K562 (cell line): ENCODE measurements around the gene AHNAK. TPM values are rescaled to one million over a fixed set of nuclear protein-coding genes. Genes with fewer than 3 reads are reported as not detected.
"Not testable (repeated sequence)": the region's sequence is repeated elsewhere in the genome, so short reads cannot be mapped to it uniquely, and the experiment has no call there.

ENCODE experiments used
- ATAC-seq: fragments of 200-7000 bp; cut with Tn5 transposase; 3 replicates; pipeline ENCODE4 v1.9.1; 2020; ENCODE audit warnings: moderate library complexity
- BruUV-seq: library from RNA; stranded (reverse); fragments of 400-500 nt; replicated peaks from 2 replicates; lab custom pipeline; 2021; lab: Mats Ljungman, UMichigan
- CTCF ChIA-PET: fragments of 300-600 bp; formaldehyde crosslinking; extraction: SDS; loops from one replicate; lab custom pipeline; 2021; ENCODE audit warnings: low intra/inter-chr PET ratio; lab: Yijun Ruan, JAX
- POLR2A ChIA-PET: fragments of 300-600, 350-650 bp; sonication (Branson Sonifier 250); formaldehyde crosslinking; extraction: SDS; loops from one replicate; lab custom pipeline; 2021; ENCODE audit warnings: antibody characterized with exemption, inconsistent platforms; lab: Yijun Ruan, JAX
- DNase-seq, 4 experiments: peaks; one replicate each; pipeline versions ENCODE4 v3.0.0 to v3.0.0-alpha.2; 2011 to 2018; ENCODE audit warnings: low spot score in 3 of 4, mixed read lengths in 3 of 4; ENCODE audit errors: extremely low read depth in 1 of 4
- FAIRE-seq: peaks from 2 replicates; lab custom pipeline; 2011; peaks lifted over from hg19 to GRCh38; lab: Jason Lieb, UNC
- H2AFZ ChIP-seq: 2 replicates; pipeline ENCODE4 v1.6.0; 2011; ENCODE audit warnings: low read depth, low read length, control low read depth, inconsistent platforms
- H3K27ac ChIP-seq: fragments of 200-600 bp; 3 replicates; pipeline ENCODE4 v1.8.0; 2011; ENCODE audit warnings: low read depth, mild to moderate bottlenecking, control low read depth, inconsistent platforms, low read length, moderate library complexity, mixed read lengths; ENCODE audit errors: extremely low read depth
- H3K27me3 ChIP-seq, 2 experiments: fragments of 300-600 bp in 1 of 2; 2 replicates in 1 of 2; 3 replicates in 1 of 2; pipeline versions ENCODE4 v1.6.0 to v1.8.0; 2011; ENCODE audit warnings: inconsistent platforms in 2 of 2, low read length in 2 of 2, mild to moderate bottlenecking in 1 of 2, mixed read lengths in 1 of 2, moderate library complexity in 1 of 2; ENCODE audit not compliant: control insufficient read depth in 2 of 2, insufficient read depth in 2 of 2
- H3K36me3 ChIP-seq: fragments of 300-600 bp; 3 replicates; pipeline ENCODE4 v1.8.0; 2011; ENCODE audit warnings: mild to moderate bottlenecking, low read length, inconsistent platforms; ENCODE audit not compliant: control insufficient read depth, insufficient read depth
- H3K4me1 ChIP-seq, 2 experiments: fragments of 200-600 bp in 1 of 2; replicated peaks in 1 of 2; 2 replicates in 1 of 2; 3 replicates in 1 of 2; pipeline versions ENCODE4 v1.5.1 to v1.8.0; 2011; ENCODE audit warnings: inconsistent platforms in 2 of 2, low read length in 2 of 2, mild to moderate bottlenecking in 1 of 2, mixed read lengths in 1 of 2, moderate library complexity in 1 of 2; ENCODE audit not compliant: control insufficient read depth in 2 of 2, insufficient read depth in 2 of 2
- H3K4me2 ChIP-seq: 2 replicates; pipeline ENCODE4 v1.6.1; 2011; ENCODE audit warnings: low read length, control low read depth, inconsistent platforms, mixed read lengths; ENCODE audit not compliant: insufficient read depth
- H3K4me3 ChIP-seq: fragments of 200-600 bp; sonication (generic), shearing (Covaris generic); 2 replicates; pipeline ENCODE4 v1.5.1; 2016; ENCODE audit warnings: control low read depth, inconsistent platforms
- H3K79me2 ChIP-seq: fragments of 200-600 bp; 3 replicates; pipeline ENCODE4 v1.8.0; 2011; ENCODE audit warnings: low read length, inconsistent platforms; ENCODE audit not compliant: control insufficient read depth, insufficient read depth
- H3K9ac ChIP-seq, 2 experiments: 2 replicates each; pipeline versions ENCODE4 v1.6.0 to v1.6.1; 2011; ENCODE audit warnings: low read depth in 2 of 2, low read length in 2 of 2, control low read depth in 1 of 2, inconsistent platforms in 1 of 2, mild to moderate bottlenecking in 1 of 2, mixed read lengths in 1 of 2; ENCODE audit not compliant: insufficient read depth in 1 of 2
- H3K9me1 ChIP-seq: one replicate; pipeline ENCODE4 v1.6.0; 2011; ENCODE audit warnings: inconsistent platforms, mild to moderate bottlenecking, low read length, moderate library complexity; ENCODE audit not compliant: control insufficient read depth, insufficient read depth
- H3K9me3 ChIP-seq: replicated peaks from 2 replicates; pipeline ENCODE4 v1.5.1; 2011; ENCODE audit warnings: low read depth, low read length, inconsistent platforms; ENCODE audit not compliant: control insufficient read depth, insufficient read depth
- H4K20me1 ChIP-seq: replicated peaks from 2 replicates; pipeline ENCODE4 v1.6.1; 2011; ENCODE audit warnings: low read length, inconsistent platforms, mixed read lengths; ENCODE audit not compliant: control insufficient read depth, insufficient read depth
- BCOR ChIP-seq: fragments of 450-650 bp; IDR thresholded peaks from 2 replicates; pipeline ENCODE4 v1.6.1; 2016
- CTBP1 ChIP-seq: fragments of 450-650 bp; IDR thresholded peaks from 2 replicates; pipeline ENCODE4 v1.6.1; 2016; ENCODE audit warnings: borderline replicate concordance
- GATAD2A ChIP-seq: fragments of 450-650 bp; IDR thresholded peaks from 2 replicates; pipeline ENCODE4 v1.6.1; 2017
- HDAC1 ChIP-seq, 2 experiments: fragments of 450-650 bp; IDR thresholded peaks; 2 replicates each; pipeline ENCODE4 v1.6.1; 2016 to 2017; ENCODE audit warnings: inconsistent platforms in 1 of 2, mild to moderate bottlenecking in 1 of 2, moderate library complexity in 1 of 2
- HDAC2 ChIP-seq: fragments of 450-650 bp; IDR thresholded peaks from 2 replicates; pipeline ENCODE4 v1.6.1; 2016; ENCODE audit warnings: mild to moderate bottlenecking
- HIVEP1 ChIP-seq: fragments of 250-450 bp; sonication (Bioruptor Pico); IDR thresholded peaks from 2 replicates; pipeline ENCODE4 v1.4.0; 2020; ENCODE audit warnings: mild to moderate bottlenecking
- JUND ChIP-seq, 2 experiments: IDR thresholded peaks; 2 replicates in 1 of 2; 3 replicates in 1 of 2; pipeline ENCODE4 v1.6.1; 2011; ENCODE audit warnings: borderline replicate concordance in 2 of 2, low read depth in 2 of 2, low read length in 2 of 2, improper control_type of control experiment in 1 of 2, missing biosample characterization in 1 of 2, missing genetic modification characterization in 1 of 2, missing genetic modification reagents in 1 of 2
- KDM5B ChIP-seq: fragments of 200-600 bp; sonication (generic); IDR thresholded peaks from 2 replicates; pipeline ENCODE4 v1.6.1; 2012; ENCODE audit warnings: low read depth, mild to moderate bottlenecking, moderate library complexity, low read length, control low read depth, inconsistent platforms; ENCODE audit not compliant: insufficient replicate concordance
- MEIS2 ChIP-seq: fragments of 450-650 bp; IDR thresholded peaks from 2 replicates; pipeline ENCODE4 v1.6.1; 2014; ENCODE audit warnings: mild to moderate bottlenecking; ENCODE audit not compliant: partially characterized antibody
- NFIC ChIP-seq: fragments of 450-650 bp; IDR thresholded peaks from 2 replicates; pipeline ENCODE4 v1.6.1; 2017; ENCODE audit warnings: mild to moderate bottlenecking, inconsistent platforms
- NR2C2 ChIP-seq, 2 experiments: fragments of 200-800 bp in 1 of 2; sonication (Bioruptor generic) in 1 of 2; sonication (generic) in 1 of 2; formaldehyde crosslinking in 1 of 2; IDR thresholded peaks; 2 replicates each; pipeline versions ENCODE4 v1.6.1 to v1.8.0; 2016 to 2022; ENCODE audit warnings: mild to moderate bottlenecking in 1 of 2, missing compliant biosample characterization in 1 of 2, missing genetic modification characterization in 1 of 2, missing genetic modification reagents in 1 of 2
- NRF1 ChIP-seq, 2 experiments: fragments of 450-650 bp; IDR thresholded peaks in 1 of 2; conservative IDR thresholded peaks in 1 of 2; 2 replicates each; pipeline ENCODE4 v1.6.1; 2014; ENCODE audit warnings: mild to moderate bottlenecking in 2 of 2
- RFX1 ChIP-seq: fragments of 450-650 bp; IDR thresholded peaks from 2 replicates; pipeline ENCODE4 v1.6.1; 2016; ENCODE audit warnings: mild to moderate bottlenecking, moderate library complexity
- SPI1 ChIP-seq: IDR thresholded peaks from 2 replicates; pipeline ENCODE4 v1.6.1; 2011; ENCODE audit warnings: low read depth, low read length, control low read depth, borderline replicate concordance
- TOE1 ChIP-seq, 2 experiments: fragments of 450-650 bp in 1 of 2; sonication (generic) in 1 of 2; formaldehyde crosslinking in 1 of 2; IDR thresholded peaks; 2 replicates each; pipeline versions ENCODE4 v1.7.1 to v1.8.0; 2016 to 2022; ENCODE audit warnings: borderline replicate concordance in 2 of 2, mild to moderate bottlenecking in 2 of 2, antibody characterized with exemption in 1 of 2, inconsistent platforms in 1 of 2, low read depth in 1 of 2, missing genetic modification reagents in 1 of 2, moderate library complexity in 1 of 2
- ZNF121 ChIP-seq: sonication (generic); formaldehyde crosslinking; conservative IDR thresholded peaks from 2 replicates; pipeline ENCODE4 v1.8.0; 2022; ENCODE audit warnings: missing genetic modification reagents
- WGBS: fragments of 100-300 bp; shearing (Covaris generic); methylation state at CpG from one replicate; pipeline ENCODE4 v1.1.6; 2016; ENCODE audit warnings: low coverage, mixed read lengths; ENCODE audit not compliant: insufficient coverage; ENCODE audit errors: missing lambda C conversion rate; 5-methylcytosine and 5-hydroxymethylcytosine counted together
- in situ Hi-C: fragments of 300-500 bp; cut with MboI; formaldehyde crosslinking; loops from 4 replicates; pipeline ENCODE4 v1.15.0; 2018; ENCODE audit warnings: inconsistent platforms, mixed read lengths
- intact Hi-C: fragments of 100-400 bp; cut with micrococcal nuclease; formaldehyde crosslinking; loops from 2 replicates; pipeline ENCODE4 v1.14.2; 2022
- polyA plus RNA-seq, 8 experiments: library from polyadenylated mRNA; depleted of rRNA in 4 of 8; stranded (reverse) in 5 of 8; unstranded in 3 of 8; fragments of >200 nt; fragmentation: Nextera tagmentation in 2 of 8; fragmentation: Illumina TruSeq in 1 of 8; extraction: Ambion mirVana in 2 of 8; extraction: Trizol in 1 of 8; gene quantifications; 2 replicates each; pipeline versions ENCODE4 v1.2.1 to v1.2.3, GENCODE V29; 2011 to 2014; ENCODE audit warnings: inconsistent platforms in 1 of 8, missing spikeins in 1 of 8
- total RNA-seq, 7 experiments: library from RNA; depleted of rRNA in 6 of 7; stranded (reverse); fragments of >200 nt in 6 of 7; fragmentation: Illumina TruSeq in 2 of 7; extraction: Trizol in 2 of 7; gene quantifications; 2 replicates each; pipeline versions ENCODE4 v1.2.1 to v1.2.3, GENCODE V29; 2011 to 2021; ENCODE audit warnings: low replicate concordance in 1 of 7
- TF ChIP-seq, protein P1 (sequence below): fragments of 450-650 bp; IDR thresholded peaks from 2 replicates; pipeline ENCODE4 v1.6.1; 2018; ENCODE audit not compliant: partially characterized antibody

AHNAK gene
- total and polyA plus RNA-seq, 9 of the 15 experiments (the other 6 are each of a cell fraction or from before 2014, with no cell fraction given), result 1.5 to 89.7 (median 45.0) TPM

DNA sequence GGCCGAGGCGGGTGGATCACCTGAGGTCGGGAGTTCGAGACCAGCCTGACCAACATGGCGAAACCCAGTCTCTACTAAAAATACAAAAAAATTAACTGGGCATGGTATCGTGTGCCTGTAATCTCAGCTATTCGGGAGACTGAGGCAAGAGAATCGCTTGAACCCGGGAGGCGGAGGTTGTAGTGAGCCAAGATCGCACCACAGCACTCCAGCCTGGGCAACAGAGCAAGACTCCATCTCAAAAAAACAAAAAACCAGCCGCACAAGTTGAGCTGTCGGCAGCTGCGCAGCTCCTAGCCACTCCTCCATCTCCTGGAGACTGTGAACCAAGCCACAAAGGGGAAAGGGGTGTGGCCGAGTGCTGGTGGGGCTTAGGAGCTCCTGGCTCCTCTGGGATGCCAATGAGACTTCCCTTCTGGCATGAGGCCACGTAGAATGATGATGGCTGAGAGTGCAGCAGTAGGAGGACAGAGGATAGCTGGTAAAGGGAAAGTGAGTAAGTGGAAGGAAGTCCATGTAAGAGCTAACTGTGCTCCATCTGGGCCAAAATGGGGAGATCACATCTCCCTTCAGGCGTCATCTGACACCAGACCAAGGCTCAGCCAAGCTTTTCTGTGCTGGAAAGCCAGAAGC lies 47.2 kb downstream of the AHNAK start:
- CTCF ChIA-PET; H3K36me3 ChIP-seq; H4K20me1 ChIP-seq; H3K27me3 ChIP-seq; FAIRE-seq; H3K9me1 ChIP-seq; H3K9me3 ChIP-seq; intact Hi-C loops; BruUV-seq; H3K79me2 ChIP-seq; in situ Hi-C loops; H3K4me3 ChIP-seq; TF ChIP-seq TOE1 (CRISPR knock-in tag; IDR thresholded peaks at IDR 0.05; ENCODE audit: borderline replicate concordance, low read depth); JUND (IDR thresholded peaks at IDR 0.05; ENCODE audit: borderline replicate concordance, low read depth, low read length); NR2C2 (CRISPR knock-in tag; IDR thresholded peaks at IDR 0.05): not testable (repeated sequence)
- POLR2A ChIA-PET, result interaction anchor here (0.6 to 1.6 kb wide), 8 partner anchors 11 to 1315 kb away, joined by 3 to 5 read pairs (median 4); partner anchors contain the start of gene TUT1
- H3K9ac ChIP-seq, result peak overlapping the region; percentile 47 to 86; a peak in 3 of 4 replicates
- peak overlapping the region; percentile 51; the same call in 2 of the 3 replicates for H3K27ac ChIP-seq
- 58% methylated on average over 12 of the region's 17 CpGs for WGBS
- ATAC-seq (peak; percentile 69), DNase-seq (peak; percentile 54 to 70 (median 66))
- H2AFZ ChIP-seq, result peak overlapping the region; percentile 81
- H3K4me2 ChIP-seq, result peak overlapping the region; percentile 65
- peaks cover 36 to 49% of the 10 kb centered on the region in 2 experiments; a peak in 4 of 5 replicates for H3K4me1 ChIP-seq
- TF ChIP-seq HDAC1 (IDR thresholded peaks at IDR 0.05), result peak in 1 of 2 experiments; percentile 57; a peak in 1 of 4 replicates
- TF ChIP-seq TOE1 (IDR thresholded peaks at IDR 0.05; ENCODE audit: borderline replicate concordance), result 0 out of 2 replicates have a peak, but pooled peaks have one; percentile 44
- peak; percentile 88 for TF ChIP-seq NFIC
- peak; percentile 84 to 86 for TF ChIP-seq NRF1 (conservative IDR thresholded peaks at IDR 0.05 in 1 of 2, IDR thresholded peaks at IDR 0.05 in 1 of 2)
- TF ChIP-seq KDM5B, result peak; percentile 28
- TF ChIP-seq RFX1, result peak; percentile 47; the same call in 1 of the 2 replicates
- TF ChIP-seq CTBP1, result peak; percentile 7; the same call in 1 of the 2 replicates
- TF ChIP-seq BCOR, result peak; percentile 76; the same call in 1 of the 2 replicates
- peak; percentile 82; the same call in 1 of the 2 replicates for TF ChIP-seq HDAC2
- TF ChIP-seq MEIS2, result peak; percentile 6
- TF ChIP-seq GATAD2A, result peak; percentile 82
- TF ChIP-seq, protein P1, sequence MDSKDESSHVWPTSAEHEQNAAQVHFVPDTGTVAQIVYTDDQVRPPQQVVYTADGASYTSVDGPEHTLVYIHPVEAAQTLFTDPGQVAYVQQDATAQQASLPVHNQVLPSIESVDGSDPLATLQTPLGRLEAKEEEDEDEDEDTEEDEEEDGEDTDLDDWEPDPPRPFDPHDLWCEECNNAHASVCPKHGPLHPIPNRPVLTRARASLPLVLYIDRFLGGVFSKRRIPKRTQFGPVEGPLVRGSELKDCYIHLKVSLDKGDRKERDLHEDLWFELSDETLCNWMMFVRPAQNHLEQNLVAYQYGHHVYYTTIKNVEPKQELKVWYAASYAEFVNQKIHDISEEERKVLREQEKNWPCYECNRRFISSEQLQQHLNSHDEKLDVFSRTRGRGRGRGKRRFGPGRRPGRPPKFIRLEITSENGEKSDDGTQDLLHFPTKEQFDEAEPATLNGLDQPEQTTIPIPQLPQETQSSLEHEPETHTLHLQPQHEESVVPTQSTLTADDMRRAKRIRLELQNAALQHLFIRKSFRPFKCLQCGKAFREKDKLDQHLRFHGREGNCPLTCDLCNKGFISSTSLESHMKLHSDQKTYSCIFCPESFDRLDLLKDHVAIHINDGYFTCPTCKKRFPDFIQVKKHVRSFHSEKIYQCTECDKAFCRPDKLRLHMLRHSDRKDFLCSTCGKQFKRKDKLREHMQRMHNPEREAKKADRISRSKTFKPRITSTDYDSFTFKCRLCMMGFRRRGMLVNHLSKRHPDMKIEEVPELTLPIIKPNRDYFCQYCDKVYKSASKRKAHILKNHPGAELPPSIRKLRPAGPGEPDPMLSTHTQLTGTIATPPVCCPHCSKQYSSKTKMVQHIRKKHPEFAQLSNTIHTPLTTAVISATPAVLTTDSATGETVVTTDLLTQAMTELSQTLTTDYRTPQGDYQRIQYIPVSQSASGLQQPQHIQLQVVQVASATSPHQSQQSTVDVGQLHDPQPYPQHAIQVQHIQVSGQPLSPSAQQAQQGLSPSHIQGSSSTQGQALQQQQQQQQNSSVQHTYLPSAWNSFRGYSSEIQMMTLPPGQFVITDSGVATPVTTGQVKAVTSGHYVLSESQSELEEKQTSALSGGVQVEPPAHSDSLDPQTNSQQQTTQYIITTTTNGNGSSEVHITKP, result peak; percentile 64
- 0 out of 2 replicates have a peak, but pooled peaks have one; percentile 43 for TF ChIP-seq HIVEP1
- peak; percentile 73 for TF ChIP-seq ZNF121 (CRISPR knock-in tag)
- TF ChIP-seq JUND (tag; IDR thresholded peaks at IDR 0.05; ENCODE audit: borderline replicate concordance, low read depth, low read length), result peak; percentile 32; the same call in 2 of the 3 replicates
- 0 out of 2 replicates have a peak, but pooled peaks have one; percentile 1 for TF ChIP-seq NR2C2 (tag; IDR thresholded peaks at IDR 0.05)
- 0 out of 2 replicates have a peak, but pooled peaks have one; percentile 4 for TF ChIP-seq SPI1
